Measurements from ENCODE around the gene SLC7A8.

DNA sequence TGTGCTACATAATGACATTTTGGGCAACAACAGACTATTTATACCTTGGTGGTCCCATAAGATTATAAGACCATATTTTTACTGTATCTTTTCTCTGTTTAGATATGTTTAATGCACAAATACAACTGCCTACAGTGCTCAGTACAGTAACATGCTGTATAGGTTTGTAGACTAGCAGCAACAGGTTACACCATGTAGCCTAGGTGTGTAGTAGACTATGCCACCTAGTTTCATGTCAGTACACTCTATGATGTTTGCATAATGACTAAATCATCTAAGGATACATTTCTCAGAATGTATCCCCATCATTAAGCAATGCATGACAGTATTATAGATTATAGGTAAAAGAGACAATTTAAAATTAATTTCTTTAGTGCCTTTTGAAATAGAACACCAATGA is 33.7 kb downstream of the SLC7A8 start:
- TF ChIP-seq, protein P1, sequence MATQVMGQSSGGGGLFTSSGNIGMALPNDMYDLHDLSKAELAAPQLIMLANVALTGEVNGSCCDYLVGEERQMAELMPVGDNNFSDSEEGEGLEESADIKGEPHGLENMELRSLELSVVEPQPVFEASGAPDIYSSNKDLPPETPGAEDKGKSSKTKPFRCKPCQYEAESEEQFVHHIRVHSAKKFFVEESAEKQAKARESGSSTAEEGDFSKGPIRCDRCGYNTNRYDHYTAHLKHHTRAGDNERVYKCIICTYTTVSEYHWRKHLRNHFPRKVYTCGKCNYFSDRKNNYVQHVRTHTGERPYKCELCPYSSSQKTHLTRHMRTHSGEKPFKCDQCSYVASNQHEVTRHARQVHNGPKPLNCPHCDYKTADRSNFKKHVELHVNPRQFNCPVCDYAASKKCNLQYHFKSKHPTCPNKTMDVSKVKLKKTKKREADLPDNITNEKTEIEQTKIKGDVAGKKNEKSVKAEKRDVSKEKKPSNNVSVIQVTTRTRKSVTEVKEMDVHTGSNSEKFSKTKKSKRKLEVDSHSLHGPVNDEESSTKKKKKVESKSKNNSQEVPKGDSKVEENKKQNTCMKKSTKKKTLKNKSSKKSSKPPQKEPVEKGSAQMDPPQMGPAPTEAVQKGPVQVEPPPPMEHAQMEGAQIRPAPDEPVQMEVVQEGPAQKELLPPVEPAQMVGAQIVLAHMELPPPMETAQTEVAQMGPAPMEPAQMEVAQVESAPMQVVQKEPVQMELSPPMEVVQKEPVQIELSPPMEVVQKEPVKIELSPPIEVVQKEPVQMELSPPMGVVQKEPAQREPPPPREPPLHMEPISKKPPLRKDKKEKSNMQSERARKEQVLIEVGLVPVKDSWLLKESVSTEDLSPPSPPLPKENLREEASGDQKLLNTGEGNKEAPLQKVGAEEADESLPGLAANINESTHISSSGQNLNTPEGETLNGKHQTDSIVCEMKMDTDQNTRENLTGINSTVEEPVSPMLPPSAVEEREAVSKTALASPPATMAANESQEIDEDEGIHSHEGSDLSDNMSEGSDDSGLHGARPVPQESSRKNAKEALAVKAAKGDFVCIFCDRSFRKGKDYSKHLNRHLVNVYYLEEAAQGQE (IDR thresholded peaks at IDR 0.05; ENCODE audit: insufficient read depth in 1 of 2, low read depth in 2 of 2, low read length in 2 of 2) = no peak
- TF ChIP-seq POLR2AphosphoS5 (IDR thresholded peaks at IDR 0.05; ENCODE audit: low read depth, low read length) = no peak
- TF ChIP-seq SIN3A (IDR thresholded peaks at IDR 0.05; ENCODE audit: borderline replicate concordance, insufficient read depth, low read length) = no peak
- TF ChIP-seq TAF1 (IDR thresholded peaks at IDR 0.05; ENCODE audit: borderline replicate concordance, insufficient read depth, low read length) = no peak

Measured in PFSK-1 (cell line).